Stimulated activated CD8-positive, alpha-beta memory T cell treated with anti-CD3 and anti-CD28 coated beads, Interleukin-7, amount 100 ng/mL, for 48 hours (primary cell): ENCODE data around the gene KRTAP19-1.
"Not testable (repeated sequence)": the region's sequence is repeated elsewhere in the genome, so short reads cannot be mapped to it uniquely, and the experiment has no call there.

Source experiments
- DNase-seq, 2 donors: peaks; one replicate each; pipeline ENCODE4 v3.0.0-alpha.2; 2020; ENCODE audit warnings: low read depth in 1 of 2; ENCODE audit errors: extremely low read depth in 1 of 2

KRTAP19-1 gene

DNA sequence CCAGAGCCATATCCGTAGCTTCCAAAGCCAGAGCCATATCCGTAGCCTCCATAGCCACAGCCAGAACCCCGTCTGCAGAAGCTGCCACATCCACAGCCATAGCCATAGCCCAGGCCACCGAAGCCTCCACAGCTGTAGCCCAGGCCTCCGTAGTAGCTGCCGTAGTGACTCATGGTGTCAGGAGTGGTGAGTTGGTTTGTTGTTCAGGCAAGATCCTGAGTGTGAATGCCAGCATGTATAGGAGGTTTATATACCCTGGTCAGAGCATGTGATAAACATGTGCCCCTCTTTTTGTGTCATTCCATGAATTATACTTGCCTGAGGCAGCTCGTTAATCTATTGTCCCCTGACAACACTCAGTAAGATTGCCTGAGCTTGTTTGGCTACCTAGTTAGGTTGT, at the start of gene KRTAP19-1:
KRTAP19-1 (minus strand) TSS at position 223 of the 400 bp plus-strand sequence; CDS start at position 173, 50 bp downstream.
- DNase-seq, result no peak

DNA sequence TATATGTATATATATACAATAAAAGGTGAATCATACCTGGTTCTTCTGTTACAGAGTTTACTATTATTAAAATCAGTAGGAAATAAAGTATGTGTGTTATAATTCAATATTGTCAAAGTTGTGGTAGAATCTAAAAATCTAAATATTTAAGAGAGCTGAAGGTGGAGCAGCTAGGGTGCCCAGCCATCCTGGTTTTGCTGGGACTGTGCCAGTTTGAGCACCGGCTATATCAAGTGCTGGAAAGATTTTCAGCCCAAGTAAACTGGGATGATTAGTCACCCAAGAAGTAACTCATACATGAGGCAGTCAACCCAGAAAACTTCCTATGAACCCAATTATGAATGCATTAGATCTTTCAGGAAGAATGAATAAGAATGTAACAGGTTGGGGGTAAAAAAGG, 38.7 kb upstream of the KRTAP19-1 start:
- no peak for DNase-seq

DNA sequence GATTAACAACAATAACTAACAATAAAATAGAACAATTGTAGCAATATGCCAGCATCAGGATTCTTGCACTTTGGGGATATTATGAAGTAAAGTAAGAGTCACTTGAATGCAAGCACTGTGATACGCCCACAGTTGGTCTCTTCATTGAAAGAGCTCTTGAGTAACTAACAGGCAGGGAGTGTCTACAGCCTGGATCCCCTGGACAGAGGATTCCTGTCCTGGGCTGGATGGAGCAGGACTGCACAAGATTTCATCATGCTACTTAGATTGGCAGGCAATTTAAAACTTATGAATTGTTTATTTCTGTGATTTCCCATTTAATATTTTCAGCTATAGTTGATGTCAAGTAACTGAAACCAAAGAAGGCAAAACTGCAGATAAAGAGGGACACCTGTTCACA, 35.5 kb upstream of the KRTAP19-1 start:
- no peak for DNase-seq

DNA sequence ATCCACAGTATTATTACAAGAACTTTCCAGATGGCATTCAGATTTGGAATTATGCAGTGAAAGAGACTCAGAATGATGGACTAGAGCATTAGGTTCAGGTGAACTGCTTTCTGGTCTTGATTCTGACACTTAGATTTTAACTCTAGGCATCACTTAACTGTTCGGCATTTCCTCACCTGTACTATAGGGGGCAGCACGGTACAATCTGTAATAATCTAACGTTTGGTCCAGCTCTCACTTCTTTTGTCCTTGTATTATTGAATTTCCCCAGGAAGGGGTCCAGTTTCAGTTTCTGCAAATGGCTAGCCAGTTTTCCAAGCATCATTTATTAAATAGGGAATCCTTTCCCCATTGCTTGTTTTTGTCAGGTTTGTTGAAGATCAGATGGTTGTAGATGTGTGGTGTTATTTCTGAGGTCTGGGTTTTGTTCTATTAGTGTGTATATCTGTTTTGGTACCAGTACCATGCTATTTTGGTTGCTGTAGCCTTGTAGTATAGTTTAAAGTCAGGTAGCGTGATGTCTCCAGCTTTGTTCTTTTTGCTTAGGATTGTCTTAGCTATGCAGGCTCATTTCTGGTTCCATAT, 25.5 kb upstream of the KRTAP19-1 start:
- DNase-seq, result not testable (repeated sequence)

DNA sequence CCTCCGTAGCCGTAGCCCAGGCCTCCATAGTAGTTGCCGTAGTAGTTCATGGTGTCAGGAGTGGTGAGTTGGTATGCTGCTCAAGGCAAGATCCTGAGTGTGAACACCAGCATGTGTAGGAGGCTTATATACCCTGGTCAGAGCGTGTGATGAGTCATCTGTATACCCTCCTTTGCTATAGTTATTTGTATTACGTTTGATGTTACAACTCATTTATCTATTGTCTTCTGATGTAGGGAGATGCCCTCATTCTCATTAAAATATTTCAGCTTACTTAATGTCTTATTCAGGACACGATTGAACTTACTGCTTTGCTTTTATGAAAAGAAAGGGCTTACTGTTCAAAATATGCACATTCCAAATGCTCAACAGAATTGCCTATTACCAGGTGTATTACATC, 21.9 kb upstream of the KRTAP19-1 start, which contains the start of gene KRTAP19-5:
KRTAP19-5 (minus strand) TSS at position 101 of the 400 bp plus-strand sequence; CDS start at position 50, 51 bp downstream.
- DNase-seq, result no peak

DNA sequence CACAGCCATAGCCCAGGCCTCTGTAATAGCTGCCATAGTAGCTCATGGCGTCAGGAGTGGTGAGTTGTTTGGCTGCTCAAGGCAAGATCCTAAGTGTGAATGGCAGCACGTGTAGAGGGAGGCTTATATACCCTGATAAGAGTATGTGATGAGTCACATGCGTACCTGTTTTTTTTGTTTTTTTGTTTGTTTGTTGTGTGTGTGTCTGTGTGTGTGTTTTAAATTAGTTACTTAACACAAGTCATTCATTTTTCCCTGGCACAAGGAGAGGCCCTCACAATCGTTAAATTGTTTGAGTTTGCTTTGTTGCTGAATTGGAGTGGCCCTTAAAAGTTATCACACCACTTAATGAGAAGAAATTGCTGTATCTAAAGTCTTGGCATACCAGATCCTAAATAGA, 16.9 kb upstream of the KRTAP19-1 start, which contains the start of gene KRTAP19-4:
KRTAP19-4 (minus strand) TSS at position 101 of the 400 bp plus-strand sequence; CDS start at position 46, 55 bp downstream.
- no peak for DNase-seq

DNA sequence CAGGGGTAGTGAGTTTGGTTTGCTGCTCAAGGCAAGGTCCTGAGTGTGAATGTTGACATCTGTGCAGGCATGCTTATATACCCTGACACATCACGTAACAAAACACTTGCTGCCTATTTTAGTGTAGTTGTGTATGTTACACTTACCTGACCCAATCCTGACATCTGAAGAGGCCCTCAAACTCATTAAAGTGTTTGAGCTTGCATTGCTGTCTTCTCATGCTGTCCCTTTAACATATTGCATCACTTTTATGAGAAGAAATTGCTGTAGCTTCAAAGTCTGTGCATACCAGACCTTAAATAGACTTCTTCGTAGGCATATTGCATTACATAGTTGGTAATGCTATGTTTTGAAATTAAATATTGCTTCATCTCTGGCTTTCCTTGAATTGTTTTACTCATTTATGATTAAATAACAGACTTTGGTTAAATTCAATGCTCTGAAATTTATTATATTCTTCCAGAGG, 11.8 kb upstream of the KRTAP19-1 start, which contains the start of gene KRTAP19-3:
KRTAP19-3 (minus strand) TSS at position 51 of the 466 bp plus-strand sequence. CDS start 56 bp downstream, outside the sequence.
- DNase-seq, result no peak

DNA sequence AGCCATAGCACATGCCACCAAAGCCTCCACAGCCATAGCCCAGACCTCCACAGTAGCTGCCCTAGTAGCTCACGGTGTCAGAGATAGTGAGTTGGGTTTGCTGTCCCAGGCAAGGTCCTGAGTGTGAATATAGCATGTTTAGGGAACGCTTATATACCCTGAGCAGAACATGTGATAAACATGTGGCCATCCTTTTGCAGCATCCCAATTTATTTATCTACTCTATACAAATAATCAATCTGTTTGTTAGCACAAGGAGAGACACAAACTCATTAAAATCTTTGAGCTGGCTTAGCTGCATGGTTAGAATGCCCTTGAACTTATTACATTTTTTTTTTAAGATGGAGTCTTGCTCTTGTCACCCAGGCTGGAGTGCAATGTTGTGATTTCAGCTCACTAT, 7.2 kb upstream of the KRTAP19-1 start, which contains the start of gene KRTAP19-2:
KRTAP19-2 (minus strand) TSS at position 101 of the 400 bp plus-strand sequence; CDS start at position 13, 88 bp downstream.
- DNase-seq, result no peak

DNA sequence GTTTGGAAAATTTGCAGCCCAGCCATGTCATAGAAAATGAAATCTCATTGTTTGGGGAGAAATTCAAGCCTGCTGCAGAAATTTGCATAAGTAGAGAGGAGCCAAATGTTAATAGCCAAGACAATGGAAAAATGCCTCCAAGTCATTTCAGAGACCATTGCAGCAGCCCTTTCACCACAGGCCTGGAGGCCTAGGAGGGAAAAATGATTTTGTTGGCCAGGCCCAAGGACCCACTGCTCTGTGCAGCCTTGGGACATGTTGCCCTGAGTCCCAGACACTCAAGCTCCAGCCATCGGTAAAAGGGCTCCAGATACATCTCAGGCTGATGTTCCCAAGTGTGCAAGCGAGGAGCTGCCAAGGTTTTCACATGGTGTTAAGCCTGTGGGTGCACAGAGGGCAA, 6.0 kb upstream of the KRTAP19-1 start:
- no peak for DNase-seq

DNA sequence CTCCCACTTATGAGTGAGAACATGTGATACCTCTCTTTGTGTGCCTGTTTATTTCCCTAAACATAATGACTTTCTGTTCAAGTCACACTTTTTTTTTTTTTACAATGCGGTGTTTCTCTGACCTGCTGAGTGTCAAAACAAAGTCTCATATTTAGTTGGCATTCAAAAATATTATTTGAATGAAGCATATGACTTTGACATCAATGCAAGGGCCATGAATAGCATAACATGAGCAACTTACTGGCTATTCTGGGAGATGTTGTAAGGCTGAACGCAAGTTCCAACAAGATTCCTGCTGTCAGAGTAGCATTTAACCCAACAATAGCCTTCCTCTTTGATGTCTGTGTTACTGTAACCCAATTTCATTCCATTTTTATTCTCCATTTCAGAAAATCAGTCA, 2.0 kb upstream of the KRTAP19-1 start:
- no peak for DNase-seq

DNA sequence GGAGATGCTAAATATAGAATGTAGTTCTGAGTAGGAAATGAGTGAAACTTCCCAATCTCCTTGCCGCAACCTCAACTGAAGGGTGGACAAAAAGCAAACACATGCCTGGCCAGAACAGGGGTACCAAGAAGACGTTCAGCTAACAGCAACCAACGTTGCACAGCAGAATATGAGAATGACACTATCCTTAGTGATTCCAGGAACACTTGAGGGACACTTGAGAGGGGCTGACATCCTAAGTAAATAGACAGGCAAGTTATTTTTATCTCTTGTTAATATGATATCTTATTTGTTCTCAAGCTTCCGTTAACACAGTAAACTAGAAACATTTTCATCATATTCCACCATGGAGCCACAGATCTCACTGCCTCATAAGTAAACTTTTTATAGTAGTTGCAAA, 908 bp downstream of the KRTAP19-1 start:
- DNase-seq, result no peak

DNA sequence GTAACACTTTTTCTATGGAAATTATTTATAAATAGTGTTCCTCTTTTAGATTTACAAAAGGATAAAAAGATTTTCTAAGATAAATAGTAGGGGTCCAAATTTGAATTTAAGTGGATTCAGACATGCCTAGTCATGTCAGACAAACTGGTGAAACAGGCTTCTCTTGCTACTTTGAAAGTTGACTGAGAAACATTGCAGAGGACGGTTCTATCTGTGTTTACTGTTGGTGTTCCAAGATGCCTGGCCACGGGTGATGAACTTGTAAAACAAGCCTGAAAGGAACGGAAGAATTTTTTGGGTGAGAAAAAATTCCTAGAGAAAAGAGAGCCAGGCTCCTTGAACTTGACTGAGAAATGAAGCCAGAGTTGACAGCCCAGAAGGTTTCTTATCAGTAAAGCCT, 2.2 kb downstream of the KRTAP19-1 start:
- no peak for DNase-seq

DNA sequence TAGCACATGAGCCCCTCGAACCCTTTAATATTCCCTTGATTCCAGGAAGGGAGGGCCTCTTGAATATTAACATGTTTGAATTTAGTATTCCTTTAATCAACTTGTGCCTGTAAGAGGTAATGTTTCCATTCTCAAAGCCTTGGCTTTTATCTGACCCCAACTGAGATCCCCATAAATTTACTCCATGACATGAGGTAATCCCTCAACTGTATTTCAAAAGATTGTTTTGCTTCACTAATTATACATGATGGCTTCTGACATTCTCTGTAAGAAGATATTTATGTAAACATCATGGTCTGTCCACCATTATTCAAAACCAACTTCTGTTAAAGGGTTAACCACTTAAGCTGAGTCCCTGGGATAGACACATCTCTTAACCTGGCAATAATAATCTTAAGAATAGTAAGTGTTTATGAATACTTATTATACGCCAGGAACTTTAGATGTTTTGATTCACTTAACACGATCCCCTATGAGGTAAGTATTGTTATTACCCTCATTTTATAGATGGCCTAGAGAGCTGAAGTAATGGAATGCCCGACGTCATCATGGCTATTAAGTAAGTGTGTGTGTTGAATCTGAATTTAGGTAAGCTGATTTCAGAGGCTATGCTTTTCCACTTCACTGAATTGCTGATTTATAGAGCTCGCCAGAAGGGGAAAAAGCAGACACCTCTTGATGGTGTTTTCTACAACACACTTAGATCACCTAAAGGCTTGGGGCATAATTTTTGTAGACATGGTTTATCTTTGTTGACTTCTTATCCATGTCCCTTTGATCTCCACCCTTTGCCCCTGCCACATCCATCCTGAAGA, 11.1 kb downstream of the KRTAP19-1 start:
- DNase-seq, result no peak

DNA sequence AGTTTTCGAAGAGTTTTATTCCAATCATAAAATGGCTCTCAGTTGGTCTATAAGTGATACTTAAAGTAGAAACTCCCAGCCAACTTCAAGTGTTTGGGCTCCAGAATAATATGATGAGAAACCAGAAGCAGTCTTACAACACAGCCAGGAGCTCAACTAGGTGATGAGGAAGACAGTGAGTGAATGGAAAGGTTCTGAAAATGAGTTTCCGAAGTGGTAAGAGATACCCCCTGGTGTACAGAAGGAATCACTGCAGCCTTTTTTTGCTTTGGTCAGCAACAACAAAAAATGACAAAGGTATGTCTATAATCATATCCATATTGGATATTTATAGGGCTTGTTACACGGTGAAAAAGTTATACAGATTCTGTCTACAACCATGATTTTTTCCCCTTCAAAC, 16.5 kb downstream of the KRTAP19-1 start:
- DNase-seq, result no peak

DNA sequence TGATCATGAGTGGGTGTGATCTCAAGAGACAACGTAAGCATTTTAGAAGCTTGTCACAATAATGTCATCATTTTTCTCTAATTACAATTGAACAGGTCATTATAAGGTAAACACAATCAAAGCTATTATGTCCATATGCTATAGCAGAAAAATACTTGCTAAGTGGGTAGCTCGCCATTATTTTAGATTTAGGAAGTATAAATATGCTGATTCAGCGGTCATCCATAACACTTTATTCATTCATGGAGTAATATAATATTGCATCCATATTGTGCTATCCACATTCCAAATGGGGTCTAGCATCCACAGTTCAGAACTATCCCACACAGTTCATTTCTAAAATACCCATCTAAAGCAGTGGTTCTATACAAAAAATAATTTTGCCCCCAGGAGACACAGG, 31.7 kb downstream of the KRTAP19-1 start:
- DNase-seq, result no peak

DNA sequence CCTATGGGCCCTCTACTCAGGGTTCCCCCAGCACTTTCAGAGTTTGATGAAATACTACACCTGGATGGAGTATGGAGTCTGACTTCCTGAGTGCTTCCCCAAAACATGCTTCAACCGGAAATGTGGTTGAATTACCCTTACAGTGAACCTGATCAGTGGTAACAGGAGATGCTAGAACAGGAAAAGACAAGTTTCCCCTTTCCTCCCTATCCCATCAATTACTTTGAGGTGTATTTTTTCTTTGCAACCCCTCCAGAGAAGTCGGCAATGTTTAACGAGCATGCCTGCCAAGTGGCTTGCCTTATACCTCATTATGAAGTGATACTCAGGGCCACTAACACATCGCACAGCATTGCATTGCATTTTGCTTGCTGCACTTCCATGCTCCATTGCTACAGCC, 33.1 kb downstream of the KRTAP19-1 start:
- DNase-seq, result no peak

DNA sequence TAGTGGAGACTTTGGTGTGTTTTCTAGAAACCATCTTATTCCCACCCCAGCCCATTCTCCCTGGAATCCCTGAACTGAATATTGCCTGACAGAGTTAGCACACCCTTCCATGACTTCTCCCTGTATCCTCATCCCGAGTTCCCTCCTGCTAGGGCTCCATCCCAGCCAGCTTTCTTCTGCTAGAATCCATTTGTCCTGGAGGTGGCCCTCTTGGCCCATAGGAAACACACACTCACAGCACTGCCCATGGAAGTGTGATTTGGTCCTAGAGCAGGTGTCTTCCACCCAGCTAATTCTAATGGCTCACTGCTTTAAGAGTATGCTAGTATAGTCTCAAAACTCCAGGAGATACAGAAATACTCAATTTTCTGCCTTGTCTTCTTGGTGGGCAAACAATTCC, 36.0 kb downstream of the KRTAP19-1 start:
- DNase-seq, result no peak

DNA sequence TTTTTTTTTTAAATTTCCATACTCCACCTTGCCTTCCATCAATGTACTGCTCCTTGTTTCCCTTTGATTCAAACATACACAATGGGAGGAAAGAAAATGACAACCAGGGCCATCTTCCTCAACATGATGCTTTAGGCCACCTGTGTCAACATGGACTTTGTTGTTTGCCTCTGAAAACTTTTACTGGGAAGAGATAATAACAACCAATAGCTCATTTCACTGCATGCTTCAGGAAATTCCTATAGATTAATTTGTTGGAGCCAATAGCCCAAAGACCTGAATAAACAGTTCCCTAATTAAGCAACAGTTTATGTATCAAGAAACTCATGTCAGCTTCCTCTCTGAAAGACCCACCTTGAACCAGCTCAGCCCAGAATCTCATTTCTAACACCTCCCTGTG, 36.9 kb downstream of the KRTAP19-1 start:
- DNase-seq, result no peak

DNA sequence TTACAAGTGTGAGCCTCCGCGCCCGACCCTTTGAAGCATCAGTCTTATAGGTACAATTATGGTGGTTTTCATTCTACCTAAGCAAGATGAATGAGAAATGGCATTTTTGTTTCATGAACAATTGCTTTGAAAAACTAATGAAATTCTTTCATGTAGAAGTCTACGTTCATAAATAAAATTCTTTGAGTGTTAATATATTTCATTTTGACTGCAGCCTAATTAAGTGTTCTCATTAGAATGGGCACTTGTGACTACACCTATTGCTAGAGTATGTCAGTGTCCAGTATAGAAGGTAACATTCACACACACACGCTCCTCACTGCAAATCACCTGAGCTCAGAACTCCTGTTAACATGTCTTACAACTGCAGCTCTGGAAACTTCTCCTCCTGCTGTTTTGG, 40.2 kb downstream of the KRTAP19-1 start, which contains the start of gene KRTAP15-1:
KRTAP15-1 (plus strand) TSS at position 301 of the 400 bp plus-strand sequence; CDS start at position 354, 53 bp downstream.
- no peak for DNase-seq

DNA sequence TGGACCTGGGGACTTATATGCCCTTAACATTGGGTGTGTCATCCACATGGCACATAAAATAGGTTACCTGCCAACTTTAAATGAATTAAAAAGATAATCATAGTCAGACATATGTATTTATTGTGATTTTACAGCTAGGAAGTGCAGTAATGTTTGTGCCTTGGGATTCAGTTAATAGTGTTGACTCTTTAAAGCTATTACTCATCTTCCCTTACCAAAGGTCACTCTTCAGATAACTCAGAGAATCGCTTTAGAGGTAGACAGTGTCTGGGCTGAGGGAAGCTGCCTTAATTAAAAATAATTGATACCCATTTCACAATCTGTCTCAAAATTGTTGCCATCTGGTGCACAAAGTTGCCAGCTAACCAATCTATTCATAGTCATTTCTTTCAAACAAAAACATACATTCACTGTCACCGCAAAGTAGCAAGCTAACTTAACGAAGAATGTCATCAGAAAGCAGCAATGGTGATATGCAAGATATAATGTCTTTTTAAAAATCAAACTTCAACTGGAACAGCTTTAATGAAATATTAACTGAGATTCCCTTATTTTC, 43.1 kb downstream of the KRTAP19-1 start:
- DNase-seq, result no peak

DNA sequence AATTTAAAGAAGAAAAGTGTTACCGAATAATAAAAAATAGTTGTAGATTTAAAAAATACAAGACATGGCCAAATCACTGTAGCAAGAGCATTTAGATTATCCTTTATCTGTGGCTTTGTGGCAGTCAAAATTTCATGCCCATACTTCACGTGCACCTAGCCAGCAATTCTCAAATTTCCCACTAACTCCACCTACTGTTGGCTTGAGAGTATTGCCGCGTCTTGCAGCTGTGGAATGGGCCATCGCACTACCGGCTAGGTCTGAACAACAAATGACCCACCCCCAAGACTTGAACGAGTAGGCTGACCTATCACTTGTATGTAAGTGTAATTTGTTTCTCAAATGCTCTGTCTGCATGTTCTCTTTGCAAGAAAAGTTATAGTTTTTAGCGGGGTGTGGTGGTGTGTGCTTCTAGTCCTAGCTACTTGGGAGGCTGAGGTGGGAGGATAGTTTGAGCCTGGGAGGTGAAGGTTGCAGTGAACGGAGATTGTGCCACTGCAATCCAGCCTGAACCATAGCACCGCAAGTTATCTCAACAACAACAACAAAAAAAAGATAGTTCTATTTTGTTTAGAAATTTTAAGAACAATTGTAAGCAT, 46.0 kb downstream of the KRTAP19-1 start:
- peak in 1 of 2 donors; percentile 4 for DNase-seq
